Ascending aorta (tissue), 2 donors: Measurements from ENCODE around the gene DCDC2C. TPM values are rescaled to one million over a fixed set of nuclear protein-coding genes. Genes with fewer than 3 reads are reported as not detected.

ENCODE experiments used
- DNase-seq, 2 donors: peaks; one replicate each; pipeline ENCODE4 v3.0.0-alpha.2; 2019; ENCODE audit warnings: low spot score in 2 of 2
- H3K27ac ChIP-seq, 2 donors: fragments of 200-600 bp; sonication (generic); one replicate each; pipeline ENCODE4 v1.5.1; 2016 to 2017; ENCODE audit warnings: mild to moderate bottlenecking in 1 of 2
- H3K27me3 ChIP-seq: fragments of 200-600 bp; sonication (generic); one replicate; pipeline ENCODE4 v1.5.1; 2017
- H3K36me3 ChIP-seq, 2 donors: fragments of 200-600 bp; sonication (generic); one replicate each; pipeline ENCODE4 v1.5.1; 2016
- H3K4me1 ChIP-seq, 2 donors: fragments of 200-600 bp; sonication (generic); one replicate each; pipeline ENCODE4 v1.5.1; 2016 to 2017; ENCODE audit warnings: mild to moderate bottlenecking in 1 of 2
- H3K4me3 ChIP-seq, 2 donors: fragments of 200-600 bp; sonication (generic); one replicate each; pipeline ENCODE4 v1.5.1; 2016 to 2017; ENCODE audit warnings: mild to moderate bottlenecking in 1 of 2
- H3K9me3 ChIP-seq, 2 donors: fragments of 200-600 bp; sonication (generic); one replicate each; pipeline ENCODE4 v1.5.1; 2016
- CTCF ChIP-seq, 3 experiments: fragments of 200-600 bp in 2 of 3; fragments of 450-650 bp in 1 of 3; sonication (generic) in 2 of 3; IDR thresholded peaks; one replicate each; pipeline ENCODE4 v1.5.1; 2016 to 2019; ENCODE audit warnings: antibody characterized with exemption in 3 of 3, mild to moderate bottlenecking in 1 of 3, moderate library complexity in 1 of 3
- intact Hi-C: fragments of 100-400 bp; cut with DNase I; formaldehyde crosslinking; loops from one replicate; pipeline ENCODE4 v1.15.1; 2023
- total RNA-seq: library from RNA; depleted of rRNA; stranded (reverse); fragments of >200 nt; gene quantifications from one replicate; pipeline ENCODE4 v1.1.0, GENCODE V29; 2016

The DCDC2C gene
- total RNA-seq, result 2.4 TPM

GRCh38 chr2:3703236-3703756 is at the start of gene DCDC2C:
Gene DCDC2C (plus strand): TSS chr2:3703575. CDS start chr2:3703752, 177 bp downstream.
- Histone ChIP-seq H3K27me3 (no peaks in the 10 kb centered on the region), H3K36me3 (no peaks in the 10 kb centered on the region), H3K9me3 (no peaks in the 10 kb centered on the region), H3K27ac (no peak within 1 kb of the TSS), H3K4me1 (peaks cover 4 to 20% of the 10 kb centered on the region in 2 donors), H3K4me3 (peak within 1 kb of the TSS; percentile 44 to 56)
- intact Hi-C loops, result no loop called here
- DNase-seq, result no peak
- TF ChIP-seq CTCF (IDR thresholded peaks at IDR 0.05), result no peak

- no peak overlapping the region for H3K27ac ChIP-seq
- TF ChIP-seq CTCF (IDR thresholded peaks at IDR 0.05), result no peak
- intact Hi-C loops, result loop anchor here (5.0 to 10.0 kb wide), 2 partner anchors 97 to 1799 kb away; partner anchors contain the start of gene RNASEH1
- no peaks in the 10 kb centered on the region for H3K27me3 ChIP-seq
- H3K4me1 ChIP-seq, result peaks cover 3 to 5% of the 10 kb centered on the region in 2 donors
- no peak for DNase-seq
- H3K4me3 ChIP-seq, result no peak overlapping the region
- no peaks in the 10 kb centered on the region for H3K36me3 ChIP-seq
- no peaks in the 10 kb centered on the region for H3K9me3 ChIP-seq
Measured at GRCh38 chr2:3654011-3654410, 49.4 kb upstream of the DCDC2C start.

- TF ChIP-seq CTCF (IDR thresholded peaks at IDR 0.05), result no peak
- no peak overlapping the region for H3K4me3 ChIP-seq
- H3K27me3 ChIP-seq, result no peaks in the 10 kb centered on the region
- no peak overlapping the region for H3K27ac ChIP-seq
- H3K4me1 ChIP-seq, result peaks cover 3 to 5% of the 10 kb centered on the region in 2 donors
- H3K36me3 ChIP-seq, result no peaks in the 10 kb centered on the region
- no peak for DNase-seq
- no peaks in the 10 kb centered on the region for H3K9me3 ChIP-seq
- intact Hi-C loops, result loop anchor here (5.0 to 10.0 kb wide), 2 partner anchors 97 to 1800 kb away; partner anchors contain the start of gene RNASEH1
Measured at GRCh38 chr2:3654531-3655225, 48.7 kb upstream of the DCDC2C start.

GRCh38 chr2:3655871-3656761 is 47.3 kb upstream of the DCDC2C start:
- Histone ChIP-seq H3K36me3 (no peaks in the 10 kb centered on the region), H3K9me3 (no peaks in the 10 kb centered on the region), H3K4me3 (no peak overlapping the region), H3K4me1 (peaks cover 0 to 5% of the 10 kb centered on the region in 2 donors), H3K27me3 (no peaks in the 10 kb centered on the region), H3K27ac (no peak overlapping the region)
- no peak for DNase-seq
- intact Hi-C loops, result loop anchor here (10.0 kb wide), 1 partner anchor 1801 kb away; no protein-coding TSS in a partner anchor
- no peak for TF ChIP-seq CTCF (IDR thresholded peaks at IDR 0.05)

- no peak overlapping the region for H3K4me3 ChIP-seq
- H3K9me3 ChIP-seq, result no peaks in the 10 kb centered on the region
- TF ChIP-seq CTCF (IDR thresholded peaks at IDR 0.05), result no peak
- H3K27me3 ChIP-seq, result no peaks in the 10 kb centered on the region
- intact Hi-C loops, result loop anchor here (10.0 kb wide), 1 partner anchor 1802 kb away; no protein-coding TSS in a partner anchor
- no peak overlapping the region for H3K27ac ChIP-seq
- no peaks in the 10 kb centered on the region for H3K36me3 ChIP-seq
- no peaks in the 10 kb centered on the region for H3K4me1 ChIP-seq
- no peak for DNase-seq
Measured at GRCh38 chr2:3656762-3657721, 46.3 kb upstream of the DCDC2C start.
